HepG2 (cell line): Measurements from ENCODE around the gene HEXA. TPM values are rescaled to one million over a fixed set of nuclear protein-coding genes. Genes with fewer than 3 reads are reported as not detected.

Experiments used
- AHDC1 ChIP-seq: sonication (generic); formaldehyde crosslinking; IDR thresholded peaks from 2 replicates; pipeline ENCODE4 v1.5.1; 2020; ENCODE audit warnings: mild to moderate bottlenecking, missing genetic modification reagents, borderline replicate concordance
- ATF4 ChIP-seq, 2 experiments: fragments of 450-650 bp in 1 of 2; sonication (generic) in 1 of 2; formaldehyde crosslinking; IDR thresholded peaks; 2 replicates each; pipeline versions ENCODE4 v1.5.0 to v1.8.0; 2020 to 2022; ENCODE audit warnings: mild to moderate bottlenecking in 1 of 2, missing genetic modification reagents in 1 of 2
- ETV6 ChIP-seq: sonication (generic); formaldehyde crosslinking; conservative IDR thresholded peaks from 2 replicates; pipeline ENCODE4 v1.4.0; 2020; ENCODE audit warnings: missing genetic modification reagents
- FOXP1 ChIP-seq, 2 experiments: fragments of 450-650 bp in 1 of 2; IDR thresholded peaks; 2 replicates each; pipeline ENCODE4 v1.6.1; 2017 to 2018; ENCODE audit warnings: antibody characterized with exemption in 1 of 2
- HOMEZ ChIP-seq: IDR thresholded peaks from 2 replicates; pipeline ENCODE4 v1.6.1; 2016; ENCODE audit warnings: low read depth
- ISL2 ChIP-seq: sonication (generic); formaldehyde crosslinking; IDR thresholded peaks from 2 replicates; pipeline ENCODE4 v1.5.0; 2020; ENCODE audit warnings: missing genetic modification reagents
- KDM2A ChIP-seq: sonication (generic); formaldehyde crosslinking; IDR thresholded peaks from 2 replicates; pipeline ENCODE4 v1.4.0; 2020; ENCODE audit warnings: low read depth, missing genetic modification reagents, borderline replicate concordance
- PAXIP1 ChIP-seq: sonication (generic); formaldehyde crosslinking; conservative IDR thresholded peaks from 2 replicates; pipeline ENCODE4 v1.4.0; 2020; ENCODE audit warnings: mild to moderate bottlenecking, missing genetic modification reagents, moderate library complexity
- RNF2 ChIP-seq: fragments of 450-650 bp; conservative IDR thresholded peaks from 2 replicates; pipeline ENCODE4 v1.6.1; 2016; ENCODE audit warnings: low read depth
- SAP130 ChIP-seq: IDR thresholded peaks from 2 replicates; pipeline ENCODE4 v1.6.1; 2016; ENCODE audit warnings: low read depth
- SRSF4 ChIP-seq: fragments of 200-400 bp; formaldehyde crosslinking; IDR thresholded peaks from one replicate; pipeline ENCODE4 v1.6.1; 2018; ENCODE audit warnings: mild to moderate bottlenecking, low read depth, low read length, moderate library complexity; ENCODE audit not compliant: poor library complexity, severe bottlenecking
- TBP ChIP-seq: sonication (generic); formaldehyde crosslinking; IDR thresholded peaks from 2 replicates; pipeline ENCODE4 v1.5.0; 2020; ENCODE audit warnings: missing genetic modification reagents
- TMF1 ChIP-seq: sonication (generic); formaldehyde crosslinking; IDR thresholded peaks from 2 replicates; pipeline ENCODE4 v1.8.1; 2022; ENCODE audit warnings: low read depth, missing genetic modification reagents
- ZFP82 ChIP-seq: sonication (generic); formaldehyde crosslinking; IDR thresholded peaks from 2 replicates; pipeline ENCODE4 v1.5.1; 2020; ENCODE audit warnings: mild to moderate bottlenecking, missing genetic modification reagents, borderline replicate concordance
- ZNF282 ChIP-seq: fragments of 450-650 bp; IDR thresholded peaks from 2 replicates; pipeline ENCODE4 v1.6.1; 2018; ENCODE audit not compliant: partially characterized antibody
- ZNF367 ChIP-seq: sonication (generic); formaldehyde crosslinking; IDR thresholded peaks from 2 replicates; pipeline ENCODE4 v1.4.0; 2020; ENCODE audit warnings: missing genetic modification reagents, borderline replicate concordance
- ZNF432 ChIP-seq: sonication (generic); formaldehyde crosslinking; IDR thresholded peaks from 2 replicates; pipeline ENCODE4 v1.5.0; 2020; ENCODE audit warnings: missing genetic modification reagents, mild to moderate bottlenecking, borderline replicate concordance
- ZNF460 ChIP-seq: sonication (generic); formaldehyde crosslinking; IDR thresholded peaks from 2 replicates; pipeline ENCODE4 v1.5.1; 2020; ENCODE audit warnings: missing genetic modification reagents, mild to moderate bottlenecking, borderline replicate concordance
- ZNF674 ChIP-seq: sonication (generic); formaldehyde crosslinking; IDR thresholded peaks from 2 replicates; pipeline ENCODE4 v1.5.0; 2020; ENCODE audit warnings: low read depth, mild to moderate bottlenecking, missing genetic modification reagents
- polyA plus RNA-seq, 8 experiments: library from polyadenylated mRNA; depleted of rRNA in 3 of 8; stranded (reverse) in 7 of 8; unstranded in 1 of 8; fragments of >200 nt; fragmentation: Illumina TruSeq in 4 of 8; extraction: Trizol in 4 of 8; gene quantifications; 2 replicates each; pipeline versions ENCODE4 v1.2.1 to v1.2.3, GENCODE V29; 2011 to 2016; ENCODE audit warnings: low read depth in 4 of 8, missing spikeins in 1 of 8, mixed read lengths in 1 of 8; ENCODE audit not compliant: insufficient read depth in 1 of 8
- total RNA-seq, 5 experiments: library from RNA; depleted of rRNA; stranded (reverse); fragments of >200 nt; fragmentation: Illumina TruSeq; extraction: Trizol; gene quantifications; 2 replicates each; pipeline ENCODE4 v1.2.3, GENCODE V29; 2016; ENCODE audit warnings: low read depth in 1 of 5

The HEXA gene
- total and polyA plus RNA-seq, 2 of the 13 experiments (the other 11 are each of a cell fraction or from before 2014, with no cell fraction given), result 106 to 219 TPM

GRCh38 chr15:72415304-72415703, 39.5 kb upstream of the HEXA start (continued):
- peak in 1 of 2 experiments; percentile 69; a peak in 2 of 4 replicates for TF ChIP-seq ATF4 (CRISPR knock-in tag; IDR thresholded peaks at IDR 0.05)
- no peak for TF ChIP-seq KDM2A (CRISPR knock-in tag)
- no peak for TF ChIP-seq HOMEZ (CRISPR knock-in tag)
- no peak for TF ChIP-seq ZNF460 (CRISPR knock-in tag)
- no peak for TF ChIP-seq ZNF674
- no peak for TF ChIP-seq ZNF282
- TF ChIP-seq PAXIP1 (CRISPR knock-in tag), result peak; percentile 62
- TF ChIP-seq TBP (CRISPR knock-in tag), result no peak
- no peak for TF ChIP-seq ZFP82 (CRISPR knock-in tag)
- no peak for TF ChIP-seq TMF1 (CRISPR knock-in tag)
- peak; percentile 36 for TF ChIP-seq SAP130
- no peak for TF ChIP-seq RNF2
- TF ChIP-seq ZNF367 (CRISPR knock-in tag), result no peak
- peak; percentile 50; the same call in 1 of the 2 replicates for TF ChIP-seq ISL2 (CRISPR knock-in tag)
- no peak for TF ChIP-seq ZNF432 (CRISPR knock-in tag)
- peak; percentile 27; the same call in 1 of the 2 replicates for TF ChIP-seq AHDC1 (CRISPR knock-in tag)
- TF ChIP-seq FOXP1 (IDR thresholded peaks at IDR 0.05), result no peak
- peak; percentile 47; the same call in 1 of the 2 replicates for TF ChIP-seq FOXP1 (CRISPR knock-in tag; IDR thresholded peaks at IDR 0.05)
- TF ChIP-seq ETV6, result no peak
- no peak for TF ChIP-seq SRSF4
